OCI-LY7 (cell line): ENCODE data around the gene SLIT3. TPM values are rescaled to one million over a fixed set of nuclear protein-coding genes. Genes with fewer than 3 reads are reported as not detected.

Source experiments
- BruUV-seq: library from RNA; stranded (reverse); fragments of 400-500 nt; replicated peaks from 2 replicates; lab custom pipeline; 2021; lab: Mats Ljungman, UMichigan
- CTCF ChIA-PET: fragments of 300-600 bp; sonication (Branson Sonifier 250); formaldehyde crosslinking; loops from one replicate; lab custom pipeline; 2022; ENCODE audit warnings: antibody characterized with exemption; ENCODE audit not compliant: unreplicated experiment; lab: Charles Lee
- POLR2A ChIA-PET: fragments of 300-600 bp; sonication (Branson Sonifier 250); formaldehyde crosslinking; loops from one replicate; lab custom pipeline; 2022; ENCODE audit warnings: antibody characterized with exemption; lab: Charles Lee
- DNase-seq: peaks from one replicate; pipeline ENCODE4 v3.0.0-alpha.2; 2015; ENCODE audit warnings: low spot score
- H2AFZ ChIP-seq: fragments of 200-600 bp; sonication (generic), shearing (Covaris generic); 2 replicates; pipeline ENCODE4 v1.6.1; 2014; ENCODE audit warnings: mild to moderate bottlenecking, antibody characterized with exemption, low read length, moderate library complexity
- H3K27ac ChIP-seq: fragments of 200-600 bp; sonication (generic); 2 replicates; pipeline ENCODE4 v1.5.1; 2014; ENCODE audit warnings: mixed run types, low read depth, mild to moderate bottlenecking, moderate library complexity, low read length, inconsistent platforms; ENCODE audit not compliant: poor library complexity, severe bottlenecking
- H3K36me3 ChIP-seq: fragments of 200-600 bp; sonication (generic); 2 replicates; pipeline ENCODE4 v1.6.1; 2014; ENCODE audit warnings: mild to moderate bottlenecking, antibody characterized with exemption, low read length, moderate library complexity, mixed read lengths; ENCODE audit not compliant: insufficient read depth
- H3K4me1 ChIP-seq: fragments of 200-600 bp; sonication (generic); 2 replicates; pipeline ENCODE4 v1.5.1; 2014; ENCODE audit warnings: mild to moderate bottlenecking, low read length; ENCODE audit not compliant: insufficient read depth, poor library complexity, severe bottlenecking
- H3K4me2 ChIP-seq: fragments of 200-600 bp; sonication (generic); 2 replicates; pipeline ENCODE4 v1.6.1; 2014; ENCODE audit warnings: mild to moderate bottlenecking, low read length
- H3K4me3 ChIP-seq: fragments of 200-600 bp; sonication (generic); 2 replicates; pipeline ENCODE4 v1.5.1; 2014; ENCODE audit warnings: mild to moderate bottlenecking, low read depth, low read length; ENCODE audit not compliant: poor library complexity, severe bottlenecking
- H3K79me2 ChIP-seq: fragments of 200-600 bp; sonication (generic); 2 replicates; pipeline ENCODE4 v1.6.1; 2016; ENCODE audit warnings: low read depth, mild to moderate bottlenecking, low read length, moderate library complexity, mixed read lengths; ENCODE audit not compliant: insufficient read depth
- H3K9me2 ChIP-seq: fragments of 200-600 bp; sonication (generic); 2 replicates; pipeline ENCODE4 v1.6.1; 2016; ENCODE audit warnings: mild to moderate bottlenecking, low read length, mixed read lengths; ENCODE audit not compliant: insufficient read depth
- H3K9me3 ChIP-seq: fragments of 200-600 bp; sonication (generic); 2 replicates; pipeline ENCODE4 v1.6.1; 2014; ENCODE audit warnings: mild to moderate bottlenecking, mixed run types, low read length, mixed read lengths
- H4K20me1 ChIP-seq: fragments of 200-600 bp; sonication (generic); 2 replicates; pipeline ENCODE4 v1.6.1; 2014; ENCODE audit warnings: mild to moderate bottlenecking, antibody characterized with exemption, low read length, moderate library complexity, mixed read lengths; ENCODE audit not compliant: insufficient read depth
- CTCF ChIP-seq: fragments of 200-600 bp; sonication (generic); conservative IDR thresholded peaks from 2 replicates; pipeline ENCODE4 v1.5.1; 2014; ENCODE audit warnings: mild to moderate bottlenecking, antibody characterized with exemption, low read length, moderate library complexity, mixed read lengths
- EZH2phosphoT487 ChIP-seq: fragments of 200-600 bp; sonication (generic); IDR thresholded peaks from 2 replicates; pipeline ENCODE4 v1.6.1; 2018; ENCODE audit warnings: low read depth, borderline replicate concordance, mild to moderate bottlenecking, mixed run types, antibody characterized with exemption, low read length, moderate library complexity, mixed read lengths
- intact Hi-C: fragments of 100-400 bp; cut with micrococcal nuclease; formaldehyde crosslinking; loops from one replicate; pipeline ENCODE4 v1.10.0; 2022; ENCODE audit not compliant: unreplicated experiment
- total RNA-seq, 2 experiments: library from RNA; depleted of rRNA in 1 of 2; stranded (reverse); fragments of >200 nt in 1 of 2; shearing (Covaris generic) in 1 of 2; gene quantifications; 2 replicates each; pipeline ENCODE4 v1.2.3, GENCODE V29; 2014 to 2022

Gene SLIT3
- total RNA-seq, 2 experiments from 2014 or later: not detected

- H2AFZ ChIP-seq: no peak overlapping the region
- no TSS peak for BruUV-seq
- H3K36me3 ChIP-seq: no peaks in the 10 kb centered on the region
- intact Hi-C loops: loop anchor here (2.0 to 5.0 kb wide), 3 partner anchors 279 to 624 kb away; partner anchors contain the start of gene SPDL1
- H3K9me2 ChIP-seq: no peaks in the 10 kb centered on the region
- DNase-seq: no peak
- ChIA-PET CTCF (no interaction called here), POLR2A (interaction anchor here (0.7 to 0.9 kb wide), 2 partner anchors 16 to 25 kb away, joined by 3 read pairs; no protein-coding TSS in a partner anchor)
- H3K27ac ChIP-seq: no peak overlapping the region
- no peak overlapping the region for H3K4me2 ChIP-seq
- H3K9me3 ChIP-seq: no peaks in the 10 kb centered on the region
- no peaks in the 10 kb centered on the region for H3K4me1 ChIP-seq
- H3K79me2 ChIP-seq: no peaks in the 10 kb centered on the region
- H4K20me1 ChIP-seq: no peaks in the 10 kb centered on the region
- H3K4me3 ChIP-seq: no peak overlapping the region
- TF ChIP-seq EZH2phosphoT487 (no peak), CTCF (no peak)
Measured at GRCh38 chr5:169303119-169303515, 2.2 kb upstream of the SLIT3 start.

GRCh38 chr5:169302491-169303118, 1.7 kb upstream of the SLIT3 start:
- H3K4me1 ChIP-seq: no peaks in the 10 kb centered on the region
- DNase-seq: peak; percentile 70
- H3K4me3 ChIP-seq: no peak overlapping the region
- no peaks in the 10 kb centered on the region for H3K9me2 ChIP-seq
- no peak overlapping the region for H3K4me2 ChIP-seq
- no peaks in the 10 kb centered on the region for H3K79me2 ChIP-seq
- H3K9me3 ChIP-seq: no peaks in the 10 kb centered on the region
- H3K36me3 ChIP-seq: no peaks in the 10 kb centered on the region
- intact Hi-C loops: loop anchor here (1.0 to 5.0 kb wide), 4 partner anchors 280 to 1033 kb away; partner anchors contain the start of gene SPDL1
- H3K27ac ChIP-seq: no peak overlapping the region
- no peaks in the 10 kb centered on the region for H4K20me1 ChIP-seq
- ChIA-PET CTCF (no interaction called here), POLR2A (interaction anchor here (0.9 kb wide), 1 partner anchor 17 kb away, joined by 3 read pairs; no protein-coding TSS in a partner anchor)
- no TSS peak for BruUV-seq
- TF ChIP-seq CTCF (peak; percentile 96), EZH2phosphoT487 (no peak)
- H2AFZ ChIP-seq: no peak overlapping the region

GRCh38 chr5:169301986-169302385, 1.0 kb upstream of the SLIT3 start:
- DNase-seq: no peak
- no peaks in the 10 kb centered on the region for H4K20me1 ChIP-seq
- H3K9me3 ChIP-seq: no peaks in the 10 kb centered on the region
- no peak for TF ChIP-seq EZH2phosphoT487
- no peaks in the 10 kb centered on the region for H3K79me2 ChIP-seq
- no peak overlapping the region for H3K4me2 ChIP-seq
- H3K36me3 ChIP-seq: no peaks in the 10 kb centered on the region
- POLR2A ChIA-PET: no interaction called here
- H3K4me1 ChIP-seq: no peaks in the 10 kb centered on the region
- intact Hi-C loops: loop anchor here (1.0 to 5.0 kb wide), 4 partner anchors 280 to 1033 kb away; partner anchors contain the start of gene SPDL1
- no peak overlapping the region for H3K4me3 ChIP-seq
- CTCF ChIA-PET: no interaction called here
- BruUV-seq: no TSS peak
- H2AFZ ChIP-seq: no peak overlapping the region
- no peak overlapping the region for H3K27ac ChIP-seq
- no peaks in the 10 kb centered on the region for H3K9me2 ChIP-seq
